ENCODE measurements around the gene DQX1. TPM values are rescaled to one million over a fixed set of nuclear protein-coding genes. Genes with fewer than 3 reads are reported as not detected.

DQX1 gene
- total RNA-seq, 1 experiment from 2014 or later, result 1.3 TPM

DNA sequence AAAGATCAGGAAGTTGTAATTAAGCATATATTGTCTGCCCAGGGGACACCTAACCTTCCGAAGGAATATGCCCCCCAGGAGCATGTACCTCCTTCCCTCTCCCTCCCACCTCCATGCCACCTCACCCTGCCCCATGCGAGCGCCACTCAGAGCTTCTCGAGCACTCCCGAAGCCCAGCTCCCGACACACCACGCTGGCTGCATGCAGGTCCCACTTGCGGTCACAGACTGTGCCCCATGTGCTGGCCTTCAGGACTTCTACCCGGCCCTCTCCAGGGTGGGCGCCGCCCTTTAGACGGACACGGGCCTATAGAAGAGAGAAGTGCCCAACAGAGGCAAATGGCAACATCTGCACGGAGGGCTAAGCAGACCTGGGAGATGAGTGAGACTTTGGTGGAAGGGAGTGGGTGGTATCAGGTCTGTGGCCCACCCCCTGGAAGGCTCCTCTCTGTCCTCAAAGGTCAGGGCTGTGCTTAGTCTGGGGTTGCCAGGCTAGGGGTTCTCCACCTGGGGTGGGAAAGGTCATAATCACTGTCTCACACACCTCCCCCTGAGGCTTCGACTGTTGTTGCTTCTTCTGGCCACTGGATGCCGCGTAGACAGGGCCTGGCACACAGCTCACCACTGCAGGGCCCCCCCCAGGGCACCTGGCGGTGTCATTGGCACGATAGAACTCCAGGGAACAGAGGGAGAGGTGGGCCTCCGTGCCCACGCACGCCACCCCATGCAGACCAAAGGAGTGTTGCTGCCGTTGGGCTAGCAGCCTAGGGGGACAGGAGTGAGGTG, 10.3 kb upstream of the DQX1 start:
- DNase-seq, result no peak
- intact Hi-C loops (cut with micrococcal nuclease; ENCODE audit: unreplicated experiment), result no loop called here
- Histone ChIP-seq H3F3A (ENCODE audit: insufficient read depth, low read depth) (peaks cover 6% of the 10 kb centered on the region; the same call in 1 of the 2 replicates), H3K9me2 (ENCODE audit: insufficient read depth) (no peaks in the 10 kb centered on the region), H4K20me1 (ENCODE audit: insufficient read depth) (no peaks in the 10 kb centered on the region), H2AFZ (no peak overlapping the region), H3K4me3 (no peak overlapping the region), H3K27ac (no peak overlapping the region), H3K27me3 (ENCODE audit: insufficient read depth, low read depth) (no peaks in the 10 kb centered on the region), H3K79me2 (ENCODE audit: low read depth) (peaks cover under 1% of the 10 kb centered on the region; the same call in 1 of the 2 replicates), H3K4me1 (replicated peaks; ENCODE audit: insufficient read depth) (no peaks in the 10 kb centered on the region), H3K9me3 (ENCODE audit: insufficient read depth, low read depth) (no peaks in the 10 kb centered on the region), H3K4me2 (no peak overlapping the region), H3K36me3 (ENCODE audit: low read depth) (no peaks in the 10 kb centered on the region)
- TF ChIP-seq, protein P1, sequence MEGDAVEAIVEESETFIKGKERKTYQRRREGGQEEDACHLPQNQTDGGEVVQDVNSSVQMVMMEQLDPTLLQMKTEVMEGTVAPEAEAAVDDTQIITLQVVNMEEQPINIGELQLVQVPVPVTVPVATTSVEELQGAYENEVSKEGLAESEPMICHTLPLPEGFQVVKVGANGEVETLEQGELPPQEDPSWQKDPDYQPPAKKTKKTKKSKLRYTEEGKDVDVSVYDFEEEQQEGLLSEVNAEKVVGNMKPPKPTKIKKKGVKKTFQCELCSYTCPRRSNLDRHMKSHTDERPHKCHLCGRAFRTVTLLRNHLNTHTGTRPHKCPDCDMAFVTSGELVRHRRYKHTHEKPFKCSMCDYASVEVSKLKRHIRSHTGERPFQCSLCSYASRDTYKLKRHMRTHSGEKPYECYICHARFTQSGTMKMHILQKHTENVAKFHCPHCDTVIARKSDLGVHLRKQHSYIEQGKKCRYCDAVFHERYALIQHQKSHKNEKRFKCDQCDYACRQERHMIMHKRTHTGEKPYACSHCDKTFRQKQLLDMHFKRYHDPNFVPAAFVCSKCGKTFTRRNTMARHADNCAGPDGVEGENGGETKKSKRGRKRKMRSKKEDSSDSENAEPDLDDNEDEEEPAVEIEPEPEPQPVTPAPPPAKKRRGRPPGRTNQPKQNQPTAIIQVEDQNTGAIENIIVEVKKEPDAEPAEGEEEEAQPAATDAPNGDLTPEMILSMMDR (conservative IDR thresholded peaks at IDR 0.05), result no peak
- no peak for TF ChIP-seq EZH2 (IDR thresholded peaks at IDR 0.05; ENCODE audit: low read depth)
- CTCF ChIA-PET, result no interaction called here
- POLR2A ChIA-PET (ENCODE audit: unreplicated experiment), result no interaction called here
- no TSS peak for BruUV-seq (replicated peaks)

DNA sequence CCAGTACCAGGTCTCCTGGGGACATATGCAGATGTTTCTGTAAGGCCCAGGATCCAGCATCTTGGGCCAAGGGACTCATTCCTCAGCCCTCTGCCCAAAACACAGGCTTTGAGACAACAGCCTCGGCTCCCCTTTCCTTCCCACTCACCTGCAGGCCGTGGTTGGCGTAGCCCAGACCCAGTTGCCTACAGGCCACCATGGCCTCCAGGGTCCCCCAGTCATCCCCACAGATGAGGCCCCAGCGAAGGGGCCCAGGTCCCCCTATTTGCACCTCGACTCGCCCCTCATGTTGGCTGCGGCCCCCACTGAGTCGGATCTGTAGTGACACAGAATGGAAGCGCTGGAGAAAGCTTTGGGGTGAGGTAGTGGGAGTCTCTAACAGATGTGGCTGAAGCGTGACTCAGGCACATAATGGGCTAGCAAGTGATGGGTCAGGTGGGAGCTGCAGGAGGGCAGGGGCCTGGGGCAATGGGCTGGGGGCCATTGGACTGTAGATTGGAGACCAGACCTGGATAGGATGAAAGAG, 9.5 kb upstream of the DQX1 start:
- Histone ChIP-seq H3K27me3 (ENCODE audit: insufficient read depth, low read depth) (no peaks in the 10 kb centered on the region), H3K36me3 (ENCODE audit: low read depth) (no peaks in the 10 kb centered on the region), H3K4me3 (no peak overlapping the region), H3K79me2 (ENCODE audit: low read depth) (peaks cover 9% of the 10 kb centered on the region; the same call in 1 of the 2 replicates), H3K9me3 (ENCODE audit: insufficient read depth, low read depth) (no peaks in the 10 kb centered on the region), H3K9me2 (ENCODE audit: insufficient read depth) (no peaks in the 10 kb centered on the region), H4K20me1 (ENCODE audit: insufficient read depth) (no peaks in the 10 kb centered on the region), H3K27ac (no peak overlapping the region), H3K4me1 (replicated peaks; ENCODE audit: insufficient read depth) (peaks cover 8% of the 10 kb centered on the region; the same call in 1 of the 2 replicates), H3K4me2 (no peak overlapping the region), H3F3A (ENCODE audit: insufficient read depth, low read depth) (peaks cover 6% of the 10 kb centered on the region; the same call in 1 of the 2 replicates), H2AFZ (no peak overlapping the region)
- CTCF ChIA-PET, result no interaction called here
- intact Hi-C loops (cut with micrococcal nuclease; ENCODE audit: unreplicated experiment), result no loop called here
- TF ChIP-seq, protein P1 (conservative IDR thresholded peaks at IDR 0.05), result no peak
- no peak for TF ChIP-seq EZH2 (IDR thresholded peaks at IDR 0.05; ENCODE audit: low read depth)
- POLR2A ChIA-PET (ENCODE audit: unreplicated experiment), result no interaction called here
- no TSS peak for BruUV-seq (replicated peaks)
- no peak for DNase-seq

DNA sequence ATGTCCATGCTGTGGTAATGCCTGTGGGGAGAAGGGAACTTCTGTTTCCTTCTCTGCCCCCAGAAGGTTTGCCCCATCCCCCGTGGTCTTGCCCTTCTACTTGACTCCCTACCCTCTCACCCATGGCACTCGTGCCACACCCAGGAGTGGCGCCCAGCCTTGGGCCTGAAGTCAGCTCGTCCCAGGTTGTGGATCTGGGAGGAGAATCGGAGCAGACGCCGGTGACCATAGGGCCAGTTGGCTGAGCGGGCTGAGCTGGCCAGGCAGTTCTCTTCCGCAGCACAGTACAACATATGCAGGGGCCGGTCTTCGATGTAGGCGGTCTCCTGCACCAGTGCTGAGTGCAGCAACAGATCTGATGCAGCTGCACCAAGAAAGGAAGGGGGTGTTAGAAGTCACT, 8.4 kb upstream of the DQX1 start:
- H2AFZ ChIP-seq, result no peak overlapping the region
- peaks cover 6% of the 10 kb centered on the region; the same call in 1 of the 2 replicates for H3F3A ChIP-seq (ENCODE audit: insufficient read depth, low read depth)
- peaks cover 10% of the 10 kb centered on the region; the same call in 1 of the 2 replicates for H3K79me2 ChIP-seq (ENCODE audit: low read depth)
- TF ChIP-seq, protein P1 (conservative IDR thresholded peaks at IDR 0.05), result no peak
- no peak for TF ChIP-seq EZH2 (IDR thresholded peaks at IDR 0.05; ENCODE audit: low read depth)
- intact Hi-C loops (cut with micrococcal nuclease; ENCODE audit: unreplicated experiment), result loop anchor here (5.0 kb wide), 3 partner anchors 53 to 267 kb away; no protein-coding TSS in a partner anchor
- no peak overlapping the region for H3K27ac ChIP-seq
- no peaks in the 10 kb centered on the region for H3K27me3 ChIP-seq (ENCODE audit: insufficient read depth, low read depth)
- H3K9me2 ChIP-seq (ENCODE audit: insufficient read depth), result no peaks in the 10 kb centered on the region
- no peaks in the 10 kb centered on the region for H4K20me1 ChIP-seq (ENCODE audit: insufficient read depth)
- H3K4me3 ChIP-seq, result no peak overlapping the region
- H3K9me3 ChIP-seq (ENCODE audit: insufficient read depth, low read depth), result no peaks in the 10 kb centered on the region
- DNase-seq, result no peak
- no peak overlapping the region for H3K4me2 ChIP-seq
- peaks cover 8% of the 10 kb centered on the region; the same call in 1 of the 2 replicates for H3K4me1 ChIP-seq (replicated peaks; ENCODE audit: insufficient read depth)
- BruUV-seq (replicated peaks), result no TSS peak
- ChIA-PET CTCF (no interaction called here), POLR2A (ENCODE audit: unreplicated experiment) (no interaction called here)
- H3K36me3 ChIP-seq (ENCODE audit: low read depth), result no peaks in the 10 kb centered on the region

Data from PC-9 (cell line).